GM19238 (cell line): ENCODE measurements around the gene PIEZO1.

Experiments used
- DNase-seq: peaks from one replicate; pipeline ENCODE4 v3.0.0; 2011; ENCODE audit warnings: low spot score; ENCODE audit not compliant: insufficient read length

PIEZO1 gene

GRCh38 chr16:88705801-88706228, 79.2 kb downstream of the PIEZO1 start:
- DNase-seq = no peak

- no peak for DNase-seq
Observed at GRCh38 chr16:88705076-88705684, 79.8 kb downstream of the PIEZO1 start.

GRCh38 chr16:88703486-88704309, 81.3 kb downstream of the PIEZO1 start:
- no peak for DNase-seq

GRCh38 chr16:88702371-88703210, 82.4 kb downstream of the PIEZO1 start:
- DNase-seq = no peak

GRCh38 chr16:88701581-88702370, 83.2 kb downstream of the PIEZO1 start:
- no peak for DNase-seq

GRCh38 chr16:88700636-88701482, 84.2 kb downstream of the PIEZO1 start:
- DNase-seq = peak; percentile 98

- DNase-seq = no peak
Observed at GRCh38 chr16:88700322-88700635, 84.7 kb downstream of the PIEZO1 start.

GRCh38 chr16:88699180-88699579, 85.8 kb downstream of the PIEZO1 start:
- DNase-seq = no peak

GRCh38 chr16:88698646-88699045, 86.4 kb downstream of the PIEZO1 start:
- no peak for DNase-seq

- DNase-seq = no peak
Observed at GRCh38 chr16:88697831-88698615, 87.0 kb downstream of the PIEZO1 start.

GRCh38 chr16:88697116-88697830, 87.7 kb downstream of the PIEZO1 start:
- no peak for DNase-seq

- DNase-seq = no peak
Observed at GRCh38 chr16:88696441-88696840, 88.6 kb downstream of the PIEZO1 start.

- no peak for DNase-seq
Observed at GRCh38 chr16:88695753-88696152, 89.3 kb downstream of the PIEZO1 start.

GRCh38 chr16:88695218-88695617, 89.8 kb downstream of the PIEZO1 start:
- DNase-seq = no peak

- no peak for DNase-seq
Observed at GRCh38 chr16:88694221-88695087, 90.6 kb downstream of the PIEZO1 start.

GRCh38 chr16:88693420-88694177, 91.4 kb downstream of the PIEZO1 start:
- DNase-seq = no peak

- no peak for DNase-seq
Observed at GRCh38 chr16:88692861-88693260, 92.2 kb downstream of the PIEZO1 start.
